Neural cell (in vitro differentiated cells): ENCODE results near the gene GRID1.

Experiments used
- MXI1 ChIP-seq: fragments of 450-650 bp; conservative IDR thresholded peaks from 2 replicates; pipeline ENCODE4 v1.6.1; 2014; ENCODE audit warnings: antibody characterized with exemption, mild to moderate bottlenecking; ENCODE audit not compliant: poor library complexity, severe bottlenecking
- POLR2AphosphoS5 ChIP-seq: IDR thresholded peaks from 2 replicates; pipeline ENCODE4 v1.6.1; 2012
- TF ChIP-seq, protein P1 (sequence below): fragments of 450-650 bp; IDR thresholded peaks from 2 replicates; pipeline ENCODE4 v1.5.1; 2014; ENCODE audit warnings: antibody characterized with exemption, mild to moderate bottlenecking, moderate library complexity; ENCODE audit not compliant: poor library complexity, severe bottlenecking

- TF ChIP-seq, protein P1, sequence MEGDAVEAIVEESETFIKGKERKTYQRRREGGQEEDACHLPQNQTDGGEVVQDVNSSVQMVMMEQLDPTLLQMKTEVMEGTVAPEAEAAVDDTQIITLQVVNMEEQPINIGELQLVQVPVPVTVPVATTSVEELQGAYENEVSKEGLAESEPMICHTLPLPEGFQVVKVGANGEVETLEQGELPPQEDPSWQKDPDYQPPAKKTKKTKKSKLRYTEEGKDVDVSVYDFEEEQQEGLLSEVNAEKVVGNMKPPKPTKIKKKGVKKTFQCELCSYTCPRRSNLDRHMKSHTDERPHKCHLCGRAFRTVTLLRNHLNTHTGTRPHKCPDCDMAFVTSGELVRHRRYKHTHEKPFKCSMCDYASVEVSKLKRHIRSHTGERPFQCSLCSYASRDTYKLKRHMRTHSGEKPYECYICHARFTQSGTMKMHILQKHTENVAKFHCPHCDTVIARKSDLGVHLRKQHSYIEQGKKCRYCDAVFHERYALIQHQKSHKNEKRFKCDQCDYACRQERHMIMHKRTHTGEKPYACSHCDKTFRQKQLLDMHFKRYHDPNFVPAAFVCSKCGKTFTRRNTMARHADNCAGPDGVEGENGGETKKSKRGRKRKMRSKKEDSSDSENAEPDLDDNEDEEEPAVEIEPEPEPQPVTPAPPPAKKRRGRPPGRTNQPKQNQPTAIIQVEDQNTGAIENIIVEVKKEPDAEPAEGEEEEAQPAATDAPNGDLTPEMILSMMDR: no peak
- TF ChIP-seq POLR2AphosphoS5 (no peak), MXI1 (no peak)
Measured at GRCh38 chr10:86170255-86171108, 196.1 kb downstream of the GRID1 start.
